Stimulated activated naive B cell treated with anti-CD40 and anti-IgM and Interleukin-4, amounts not matched to agents 10 μg/mL and 1 μg/mL and 100 μg/mL, for 72 hours (primary cell): ENCODE data around the gene MAP4K5.
"Not testable (repeated sequence)": the region's sequence is repeated elsewhere in the genome, so short reads cannot be mapped to it uniquely, and the experiment has no call there.

Source experiments
- ATAC-seq, 2 donors: fragments of 150-1000 bp; cut with Tn5 transposase; replicated peaks; 2 replicates each; pipeline ENCODE4 v1.10.0; 2021; ENCODE audit warnings: moderate library complexity in 1 of 2
- DNase-seq: peaks from one replicate; pipeline ENCODE4 v3.0.0; 2021
- H3K27ac Mint-ChIP-seq: one replicate; pipeline ENCODE4 v1.8.0; 2022; ENCODE audit warnings: mild to moderate bottlenecking, mixed read lengths
- H3K27me3 Mint-ChIP-seq, 2 donors: one replicate each; pipeline ENCODE4 v1.8.0; 2022; ENCODE audit warnings: mixed read lengths in 2 of 2
- H3K36me3 Mint-ChIP-seq, 2 donors: one replicate each; pipeline ENCODE4 v1.8.0; 2022; ENCODE audit warnings: mixed read lengths in 2 of 2, mild to moderate bottlenecking in 1 of 2
- H3K4me1 Mint-ChIP-seq, 2 donors: one replicate each; pipeline ENCODE4 v1.8.0; 2022; ENCODE audit warnings: mixed read lengths in 2 of 2, mild to moderate bottlenecking in 1 of 2
- H3K4me3 Mint-ChIP-seq, 2 donors: one replicate each; pipeline ENCODE4 v1.8.0; 2022; ENCODE audit warnings: mild to moderate bottlenecking in 2 of 2, mixed read lengths in 2 of 2, moderate library complexity in 1 of 2
- H3K9me3 Mint-ChIP-seq, 2 donors: one replicate each; pipeline ENCODE4 v1.8.0; 2022; ENCODE audit warnings: mixed read lengths in 2 of 2, mild to moderate bottlenecking in 1 of 2

MAP4K5 gene

GRCh38 chr14:50532502-50533240 lies at the start of gene MAP4K5:
Gene MAP4K5, minus strand, starts transcription at chr14:50532569. Its CDS starts 520 bp downstream, at chr14:50532049.
- ATAC-seq (peak; percentile 91 to 93), DNase-seq (peak; percentile 84)
- Mint-ChIP-seq H3K4me3 (peak within 1 kb of the TSS; percentile 88 to 93), H3K36me3 (peaks cover 9 to 18% of the 10 kb centered on the region in 2 donors), H3K27ac (peak within 1 kb of the TSS; percentile 93), H3K27me3 (no peaks in the 10 kb centered on the region), H3K9me3 (peaks cover 4 to 7% of the 10 kb centered on the region in 2 donors), H3K4me1 (peaks cover 22 to 61% of the 10 kb centered on the region in 2 donors)

- ATAC-seq, result no peak
- Mint-ChIP-seq H3K4me3 (no peak overlapping the region), H3K9me3 (no peaks in the 10 kb centered on the region), H3K36me3 (no peaks in the 10 kb centered on the region), H3K27me3 (no peaks in the 10 kb centered on the region), H3K27ac (no peak overlapping the region), H3K4me1 (no peaks in the 10 kb centered on the region)
- DNase-seq, result no peak
Observed at GRCh38 chr14:50578433-50578832, 46.1 kb upstream of the MAP4K5 start.

- DNase-seq, result no peak
- Mint-ChIP-seq H3K27ac (no peak overlapping the region), H3K4me1 (no peaks in the 10 kb centered on the region), H3K9me3 (no peaks in the 10 kb centered on the region), H3K4me3 (no peak overlapping the region), H3K27me3 (no peaks in the 10 kb centered on the region), H3K36me3 (no peaks in the 10 kb centered on the region)
- no peak for ATAC-seq
Observed at GRCh38 chr14:50577982-50578381, 45.6 kb upstream of the MAP4K5 start.

- DNase-seq, result no peak
- Mint-ChIP-seq H3K36me3 (peaks cover 2 to 11% of the 10 kb centered on the region in 2 donors), H3K27ac (no peak overlapping the region), H3K4me3 (no peak overlapping the region), H3K27me3 (no peaks in the 10 kb centered on the region), H3K9me3 (peaks cover 3% of the 10 kb centered on the region in 2 donors), H3K4me1 (no peaks in the 10 kb centered on the region)
- no peak for ATAC-seq
Observed at GRCh38 chr14:50575769-50576168, 43.4 kb upstream of the MAP4K5 start.

DNA sequence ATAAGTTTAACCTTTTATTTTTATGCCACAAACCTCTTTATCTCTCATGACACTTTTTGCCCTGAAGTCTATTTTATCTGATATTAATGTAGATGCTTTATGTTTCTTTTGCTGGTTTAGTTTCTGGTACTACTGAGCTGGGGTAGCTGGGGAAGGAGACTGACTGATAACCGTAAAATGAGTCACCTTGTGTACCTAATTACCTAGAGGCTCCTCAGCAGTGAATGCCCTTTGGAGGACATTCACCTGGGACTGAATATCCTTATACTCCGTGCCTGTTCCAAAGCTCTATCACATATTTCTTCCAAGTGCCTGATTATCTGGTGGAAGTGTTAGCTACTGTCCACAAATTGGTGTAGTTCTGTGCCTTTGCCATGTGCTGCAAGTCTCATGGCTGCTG lies 41.5 kb upstream of the MAP4K5 start:
- Mint-ChIP-seq H3K9me3 (peaks cover 11 to 15% of the 10 kb centered on the region in 2 donors), H3K27me3 (no peaks in the 10 kb centered on the region), H3K4me1 (no peaks in the 10 kb centered on the region), H3K36me3 (peaks cover 9 to 20% of the 10 kb centered on the region in 2 donors), H3K27ac (no peak overlapping the region), H3K4me3 (no peak overlapping the region)
- DNase-seq (no peak), ATAC-seq (no peak)

DNA sequence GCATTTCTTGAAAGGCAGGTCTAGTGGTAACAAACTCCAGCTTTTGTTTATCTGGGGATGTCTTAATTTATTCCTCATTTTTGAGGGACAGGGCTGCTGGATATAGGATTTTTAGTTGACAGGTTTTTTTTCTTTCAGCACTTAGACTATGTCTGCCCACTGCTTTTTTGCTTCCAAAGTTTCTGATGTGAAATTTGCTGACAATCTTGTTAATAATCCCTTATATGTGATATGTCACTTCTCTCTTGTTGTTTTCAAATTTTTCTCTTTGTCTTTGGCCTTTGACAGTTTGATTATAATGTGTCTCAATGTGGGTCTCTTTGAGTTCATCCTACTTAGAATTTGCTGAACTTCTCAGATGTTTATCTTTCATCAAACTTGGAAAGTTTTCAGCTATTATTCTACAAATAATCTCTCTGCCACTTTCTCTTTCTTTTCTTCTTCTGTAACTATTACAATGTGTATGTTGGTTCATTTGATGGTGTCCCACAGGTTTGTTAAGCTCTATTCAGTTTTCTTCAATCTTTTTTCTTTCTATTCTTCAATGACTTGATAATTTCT lies 37.4 kb upstream of the MAP4K5 start:
- Mint-ChIP-seq H3K4me1 (no peaks in the 10 kb centered on the region), H3K9me3 (peaks cover 14 to 24% of the 10 kb centered on the region in 2 donors), H3K27ac (no peak overlapping the region), H3K27me3 (no peaks in the 10 kb centered on the region), H3K36me3 (peaks cover 11 to 20% of the 10 kb centered on the region in 2 donors), H3K4me3 (no peak overlapping the region)
- ATAC-seq (no peak), DNase-seq (no peak)

DNA sequence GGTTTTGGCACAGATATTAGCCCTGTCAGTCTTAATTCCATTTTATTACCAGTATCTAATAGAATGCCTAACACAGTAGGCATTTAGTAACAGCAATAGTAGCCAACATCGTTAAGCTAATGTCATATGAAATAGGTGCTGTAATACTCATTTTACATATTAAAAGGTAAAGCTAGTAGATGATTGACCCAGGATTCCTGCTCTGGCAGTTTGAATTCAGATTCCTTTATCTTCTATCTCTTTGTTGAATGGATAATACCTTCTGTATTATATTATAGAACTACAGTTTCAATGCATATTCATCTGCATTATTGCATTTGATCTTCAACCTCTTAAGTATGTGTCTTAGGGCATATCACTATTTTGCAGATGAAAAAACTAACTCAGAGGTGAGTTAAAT lies 30.5 kb upstream of the MAP4K5 start:
- ATAC-seq, result no peak
- H3K4me1 Mint-ChIP-seq, result peaks cover 12 to 14% of the 10 kb centered on the region in 2 donors
- no peak for DNase-seq
- no peak overlapping the region for H3K27ac Mint-ChIP-seq
- no peak overlapping the region for H3K4me3 Mint-ChIP-seq
- peaks cover under 1 to 1% of the 10 kb centered on the region in 2 donors for H3K9me3 Mint-ChIP-seq
- peaks cover 0 to under 1% of the 10 kb centered on the region in 2 donors for H3K36me3 Mint-ChIP-seq
- H3K27me3 Mint-ChIP-seq, result peaks cover 14 to 19% of the 10 kb centered on the region in 2 donors

GRCh38 chr14:50560931-50561285 lies 28.5 kb upstream of the MAP4K5 start:
- H3K4me3 Mint-ChIP-seq, result peak overlapping the region; percentile 84 to 89
- peak overlapping the region; percentile 37 for H3K27ac Mint-ChIP-seq
- H3K27me3 Mint-ChIP-seq, result peaks cover 24 to 29% of the 10 kb centered on the region in 2 donors
- no peaks in the 10 kb centered on the region for H3K9me3 Mint-ChIP-seq
- peak; percentile 53 to 61 for ATAC-seq
- H3K36me3 Mint-ChIP-seq, result no peaks in the 10 kb centered on the region
- peak; percentile 12 for DNase-seq
- H3K4me1 Mint-ChIP-seq, result peaks cover 12 to 14% of the 10 kb centered on the region in 2 donors

GRCh38 chr14:50559990-50560930 lies 27.9 kb upstream of the MAP4K5 start, which contains the start of gene ATL1:
Gene ATL1, plus strand, starts transcription at chr14:50560145. Its CDS starts 121 bp downstream, at chr14:50560266.
- peak; percentile 31 for DNase-seq
- Mint-ChIP-seq H3K4me1 (peaks cover 12 to 14% of the 10 kb centered on the region in 2 donors), H3K36me3 (no peaks in the 10 kb centered on the region), H3K27me3 (peaks cover 27 to 29% of the 10 kb centered on the region in 2 donors), H3K9me3 (no peaks in the 10 kb centered on the region), H3K27ac (peak within 1 kb of the TSS; percentile 56), H3K4me3 (peak within 1 kb of the TSS; percentile 84 to 89)
- peak; percentile 89 to 90 for ATAC-seq

DNA sequence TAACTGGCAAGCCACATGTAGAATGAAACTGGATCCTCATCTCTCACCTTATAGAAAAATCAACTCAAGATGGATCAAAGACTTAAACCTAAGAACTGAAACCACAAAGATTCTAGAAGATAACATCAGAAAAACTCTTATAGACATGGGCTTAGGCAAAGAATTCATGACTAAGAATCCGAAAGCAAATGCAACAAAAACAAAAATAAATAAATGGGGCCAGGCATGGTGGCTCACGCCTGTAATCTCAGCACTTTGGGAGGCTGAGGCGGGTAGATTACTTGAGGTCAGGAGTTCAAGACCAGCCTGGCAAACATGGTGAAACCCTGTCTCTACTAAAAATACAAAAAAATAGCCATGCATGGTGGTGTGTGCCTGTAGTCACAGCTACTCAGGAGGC lies 20.4 kb upstream of the MAP4K5 start:
- H3K27me3 Mint-ChIP-seq, result peaks cover 32 to 35% of the 10 kb centered on the region in 2 donors
- not testable (repeated sequence) for DNase-seq, H3K36me3 Mint-ChIP-seq, ATAC-seq, H3K27ac Mint-ChIP-seq, H3K9me3 Mint-ChIP-seq, H3K4me1 Mint-ChIP-seq, H3K4me3 Mint-ChIP-seq

GRCh38 chr14:50551877-50552276 lies 19.5 kb upstream of the MAP4K5 start:
- ATAC-seq (no peak), DNase-seq (no peak)
- peaks cover 23 to 26% of the 10 kb centered on the region in 2 donors for H3K27me3 Mint-ChIP-seq
- H3K27ac Mint-ChIP-seq, result no peak overlapping the region
- no peak overlapping the region for H3K4me3 Mint-ChIP-seq
- peaks cover 3 to 6% of the 10 kb centered on the region in 2 donors for H3K4me1 Mint-ChIP-seq
- H3K9me3 Mint-ChIP-seq, result no peaks in the 10 kb centered on the region
- no peaks in the 10 kb centered on the region for H3K36me3 Mint-ChIP-seq

DNA sequence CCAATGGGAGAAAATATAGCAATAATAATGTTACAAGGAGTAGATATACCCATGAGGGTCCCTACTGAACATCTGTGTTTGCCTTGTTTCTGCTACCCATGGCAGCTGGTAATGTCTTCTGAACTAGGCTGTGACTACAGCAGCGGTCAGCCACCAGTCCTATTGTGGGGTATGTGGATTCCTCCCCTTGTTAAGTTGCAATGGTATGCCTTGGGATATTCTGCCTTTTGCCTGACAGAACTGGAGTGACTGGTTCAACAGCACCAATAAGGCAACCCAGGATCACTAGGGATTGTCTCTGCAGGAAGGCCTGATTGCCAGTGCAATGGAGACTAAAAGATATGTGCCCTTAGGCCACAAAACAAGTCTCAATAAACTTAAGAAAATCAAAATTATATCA lies 17.9 kb upstream of the MAP4K5 start:
- no peaks in the 10 kb centered on the region for H3K9me3 Mint-ChIP-seq

GRCh38 chr14:50545618-50546017 lies 13.2 kb upstream of the MAP4K5 start:
- peaks cover 8 to 13% of the 10 kb centered on the region in 2 donors for H3K4me1 Mint-ChIP-seq
- no peak for ATAC-seq
- no peak overlapping the region for H3K4me3 Mint-ChIP-seq

More for the DNA sequence above, 17.9 kb upstream of the MAP4K5 start:
- no peak for DNase-seq
- H3K36me3 Mint-ChIP-seq, result no peaks in the 10 kb centered on the region
- H3K4me1 Mint-ChIP-seq, result peaks cover 3 to 6% of the 10 kb centered on the region in 2 donors
- no peak for ATAC-seq
- H3K4me3 Mint-ChIP-seq, result no peak overlapping the region
- H3K27me3 Mint-ChIP-seq, result peaks cover 19 to 26% of the 10 kb centered on the region in 2 donors
- H3K27ac Mint-ChIP-seq, result no peak overlapping the region

GRCh38 chr14:50544911-50545310 lies 12.5 kb upstream of the MAP4K5 start:
- ATAC-seq (no peak), DNase-seq (no peak)
- H3K4me1 Mint-ChIP-seq, result peaks cover 8 to 13% of the 10 kb centered on the region in 2 donors
- H3K36me3 Mint-ChIP-seq, result no peaks in the 10 kb centered on the region
- H3K27ac Mint-ChIP-seq, result no peak overlapping the region
- no peaks in the 10 kb centered on the region for H3K9me3 Mint-ChIP-seq
- no peak overlapping the region for H3K4me3 Mint-ChIP-seq
- H3K27me3 Mint-ChIP-seq, result no peaks in the 10 kb centered on the region

More at GRCh38 chr14:50545618-50546017, 13.2 kb upstream of the MAP4K5 start:
- Mint-ChIP-seq H3K27ac (no peak overlapping the region), H3K9me3 (no peaks in the 10 kb centered on the region), H3K36me3 (no peaks in the 10 kb centered on the region), H3K27me3 (no peaks in the 10 kb centered on the region)
- no peak for DNase-seq
